Gastroesophageal sphincter (tissue), 3 donors: ENCODE results near the gene UTP14A.

Source experiments
- POLR2A ChIP-seq, 2 donors: fragments of 450-650 bp; IDR thresholded peaks; one replicate each; pipeline ENCODE4 v1.6.1; 2017; ENCODE audit warnings: antibody characterized with exemption in 2 of 2, mild to moderate bottlenecking in 2 of 2, moderate library complexity in 1 of 2
- POLR2AphosphoS5 ChIP-seq: sonication (generic); formaldehyde crosslinking; IDR thresholded peaks from one replicate; pipeline ENCODE4 v1.6.1; 2017; ENCODE audit warnings: antibody characterized with exemption
- TF ChIP-seq, protein P1 (sequence below), 4 experiments: fragments of 200-600 bp in 2 of 4; fragments of 450-650 bp in 2 of 4; sonication (generic) in 1 of 4; IDR thresholded peaks; one replicate each; pipeline ENCODE4 v1.5.1; 2017 to 2019; ENCODE audit warnings: antibody characterized with exemption in 4 of 4, mild to moderate bottlenecking in 2 of 4, moderate library complexity in 2 of 4

GRCh38 chrX:129938081-129938480, 32.1 kb downstream of the UTP14A start:
- TF ChIP-seq POLR2AphosphoS5 (no peak), POLR2A (IDR thresholded peaks at IDR 0.05) (no peak)
- TF ChIP-seq, protein P1, sequence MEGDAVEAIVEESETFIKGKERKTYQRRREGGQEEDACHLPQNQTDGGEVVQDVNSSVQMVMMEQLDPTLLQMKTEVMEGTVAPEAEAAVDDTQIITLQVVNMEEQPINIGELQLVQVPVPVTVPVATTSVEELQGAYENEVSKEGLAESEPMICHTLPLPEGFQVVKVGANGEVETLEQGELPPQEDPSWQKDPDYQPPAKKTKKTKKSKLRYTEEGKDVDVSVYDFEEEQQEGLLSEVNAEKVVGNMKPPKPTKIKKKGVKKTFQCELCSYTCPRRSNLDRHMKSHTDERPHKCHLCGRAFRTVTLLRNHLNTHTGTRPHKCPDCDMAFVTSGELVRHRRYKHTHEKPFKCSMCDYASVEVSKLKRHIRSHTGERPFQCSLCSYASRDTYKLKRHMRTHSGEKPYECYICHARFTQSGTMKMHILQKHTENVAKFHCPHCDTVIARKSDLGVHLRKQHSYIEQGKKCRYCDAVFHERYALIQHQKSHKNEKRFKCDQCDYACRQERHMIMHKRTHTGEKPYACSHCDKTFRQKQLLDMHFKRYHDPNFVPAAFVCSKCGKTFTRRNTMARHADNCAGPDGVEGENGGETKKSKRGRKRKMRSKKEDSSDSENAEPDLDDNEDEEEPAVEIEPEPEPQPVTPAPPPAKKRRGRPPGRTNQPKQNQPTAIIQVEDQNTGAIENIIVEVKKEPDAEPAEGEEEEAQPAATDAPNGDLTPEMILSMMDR (IDR thresholded peaks at IDR 0.05) = no peak
